Measurements from ENCODE around the gene NKD1.

- TF ChIP-seq SP4 (IDR thresholded peaks at IDR 0.05; ENCODE audit: low read length) (no peak), EZH2 (IDR thresholded peaks at IDR 0.05; ENCODE audit: low read depth, low read length, severe bottlenecking) (no peak), TAF7 (optimal IDR thresholded peaks at IDR 0.05; ENCODE audit: borderline replicate concordance, low read depth, low read length) (no peak), ATF2 (IDR thresholded peaks at IDR 0.05; ENCODE audit: low read length) (no peak), ASH2L (IDR thresholded peaks at IDR 0.05; ENCODE audit: low read length) (no peak), RAD21 (IDR thresholded peaks at IDR 0.05 in 1 of 2, conservative IDR thresholded peaks at IDR 0.05 in 1 of 2; ENCODE audit: low read depth in 2 of 2, low read length in 2 of 2) (no peak), KDM1A (IDR thresholded peaks at IDR 0.05; ENCODE audit: borderline replicate concordance, low read length) (no peak), EP300 (IDR thresholded peaks at IDR 0.05; ENCODE audit: borderline replicate concordance in 1 of 2, low read depth in 2 of 2, low read length in 2 of 2) (no peak), HDAC2 (IDR thresholded peaks at IDR 0.05; ENCODE audit: borderline replicate concordance in 1 of 2, low read depth in 2 of 2, low read length in 2 of 2) (no peak), NRF1 (IDR thresholded peaks at IDR 0.05; ENCODE audit: low read depth, low read length) (no peak), SP2 (IDR thresholded peaks at IDR 0.05; ENCODE audit: low read length) (no peak), POLR2A (IDR thresholded peaks at IDR 0.05; ENCODE audit: control extremely low read depth in 1 of 2, low read depth in 2 of 2, low read length in 2 of 2) (no peak)
- TF ChIP-seq, protein P1, sequence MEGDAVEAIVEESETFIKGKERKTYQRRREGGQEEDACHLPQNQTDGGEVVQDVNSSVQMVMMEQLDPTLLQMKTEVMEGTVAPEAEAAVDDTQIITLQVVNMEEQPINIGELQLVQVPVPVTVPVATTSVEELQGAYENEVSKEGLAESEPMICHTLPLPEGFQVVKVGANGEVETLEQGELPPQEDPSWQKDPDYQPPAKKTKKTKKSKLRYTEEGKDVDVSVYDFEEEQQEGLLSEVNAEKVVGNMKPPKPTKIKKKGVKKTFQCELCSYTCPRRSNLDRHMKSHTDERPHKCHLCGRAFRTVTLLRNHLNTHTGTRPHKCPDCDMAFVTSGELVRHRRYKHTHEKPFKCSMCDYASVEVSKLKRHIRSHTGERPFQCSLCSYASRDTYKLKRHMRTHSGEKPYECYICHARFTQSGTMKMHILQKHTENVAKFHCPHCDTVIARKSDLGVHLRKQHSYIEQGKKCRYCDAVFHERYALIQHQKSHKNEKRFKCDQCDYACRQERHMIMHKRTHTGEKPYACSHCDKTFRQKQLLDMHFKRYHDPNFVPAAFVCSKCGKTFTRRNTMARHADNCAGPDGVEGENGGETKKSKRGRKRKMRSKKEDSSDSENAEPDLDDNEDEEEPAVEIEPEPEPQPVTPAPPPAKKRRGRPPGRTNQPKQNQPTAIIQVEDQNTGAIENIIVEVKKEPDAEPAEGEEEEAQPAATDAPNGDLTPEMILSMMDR (IDR thresholded peaks at IDR 0.05; ENCODE audit: control extremely low read depth in 1 of 3, insufficient read depth in 1 of 3, low read depth in 1 of 3, low read length in 3 of 3) = no peak
Observed at GRCh38 chr16:50697881-50698767, 149.9 kb downstream of the NKD1 start.

Data from H1 (cell line).